Esophagus mucosa (tissue), 1 donor: ENCODE results near the gene CFB. TPM values are rescaled to one million over a fixed set of nuclear protein-coding genes. Genes with fewer than 3 reads are reported as not detected.
"Not testable (repeated sequence)": the region's sequence is repeated elsewhere in the genome, so short reads cannot be mapped to it uniquely, and the experiment has no call there.

ENCODE experiments used
- ATAC-seq: fragments of 200-7000 bp; cut with Tn5 transposase; one replicate; pipeline ENCODE4 v1.9.1; 2020
- total RNA-seq: library from RNA; stranded (reverse); gene quantifications from one replicate; pipeline ENCODE4 v1.2.4, GENCODE V29; 2023
- donor health status: DM: yes; HTN: yes; CAD: no.

Gene CFB
- total RNA-seq, 1 donor from 2014 or later = 36.1 TPM

DNA sequence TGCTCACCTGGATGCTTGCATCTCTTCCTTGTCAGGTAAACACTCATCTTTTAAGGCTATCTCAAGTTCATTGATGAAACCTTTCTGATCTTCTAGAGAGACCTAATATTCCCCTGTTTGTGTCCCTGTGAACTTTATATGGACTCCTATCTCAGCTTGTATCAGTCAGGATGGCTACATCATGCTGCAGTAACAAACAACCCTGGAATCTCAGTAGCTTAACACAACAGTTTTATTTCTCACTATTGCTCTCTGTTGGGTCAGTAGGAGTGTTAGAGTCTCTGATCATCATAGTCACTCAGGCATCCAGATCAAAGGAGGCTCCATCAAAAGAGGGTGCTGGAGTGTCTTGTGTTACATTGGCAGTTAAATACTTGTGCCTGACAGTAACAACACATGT is 30.5 kb upstream of the CFB start:
- no peak for ATAC-seq

DNA sequence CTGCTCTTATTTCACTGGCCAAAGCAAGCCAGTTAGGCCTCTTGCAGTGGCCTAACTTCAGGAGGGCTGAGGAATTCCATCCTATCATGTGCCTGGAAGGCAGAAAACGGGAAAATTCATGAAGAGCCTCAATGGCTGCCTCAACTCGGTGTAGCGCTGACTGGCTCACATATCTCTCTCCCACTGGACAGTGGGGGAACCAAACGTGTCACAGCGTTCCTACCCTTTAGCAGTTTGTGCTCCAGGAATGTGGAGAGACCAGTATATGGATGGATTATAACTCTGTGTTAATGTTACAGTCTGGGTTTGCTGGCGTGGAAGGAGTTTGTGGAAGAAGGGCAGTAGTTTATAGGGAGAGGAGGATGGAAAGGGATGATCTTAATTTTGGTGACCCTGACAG is 30.1 kb upstream of the CFB start:
- no peak for ATAC-seq

DNA sequence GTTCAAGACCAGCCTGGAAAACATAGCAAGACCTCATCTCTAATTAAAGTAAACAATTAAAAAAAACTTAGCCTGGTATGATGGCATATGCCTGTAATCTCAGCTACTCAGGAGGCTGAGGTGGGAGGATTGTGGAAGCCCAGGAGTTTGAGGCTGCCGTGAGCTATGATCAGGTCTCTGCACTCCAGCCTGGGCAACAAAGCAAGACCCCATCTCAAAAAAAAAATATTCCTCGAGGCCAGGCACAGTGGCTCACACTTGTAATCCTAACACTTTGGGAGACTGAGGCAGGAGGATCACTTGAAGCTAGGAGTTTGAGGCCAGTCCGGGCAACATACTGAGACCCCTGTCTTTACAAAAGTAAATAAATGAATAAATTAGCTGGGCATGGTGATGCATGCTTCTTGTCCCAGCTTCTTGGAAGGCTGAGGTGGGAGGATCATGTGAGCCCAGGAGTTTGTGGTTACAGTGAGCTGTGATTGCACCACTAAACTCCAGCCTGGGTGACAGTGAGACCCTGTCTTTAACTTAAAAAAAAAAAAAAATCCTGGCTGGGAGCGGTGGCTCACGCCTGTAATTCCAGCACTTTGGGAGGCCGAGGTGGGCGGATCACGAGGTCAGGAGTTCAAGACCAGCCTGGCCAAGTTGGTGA is 27.7 kb upstream of the CFB start:
- ATAC-seq = no peak

DNA sequence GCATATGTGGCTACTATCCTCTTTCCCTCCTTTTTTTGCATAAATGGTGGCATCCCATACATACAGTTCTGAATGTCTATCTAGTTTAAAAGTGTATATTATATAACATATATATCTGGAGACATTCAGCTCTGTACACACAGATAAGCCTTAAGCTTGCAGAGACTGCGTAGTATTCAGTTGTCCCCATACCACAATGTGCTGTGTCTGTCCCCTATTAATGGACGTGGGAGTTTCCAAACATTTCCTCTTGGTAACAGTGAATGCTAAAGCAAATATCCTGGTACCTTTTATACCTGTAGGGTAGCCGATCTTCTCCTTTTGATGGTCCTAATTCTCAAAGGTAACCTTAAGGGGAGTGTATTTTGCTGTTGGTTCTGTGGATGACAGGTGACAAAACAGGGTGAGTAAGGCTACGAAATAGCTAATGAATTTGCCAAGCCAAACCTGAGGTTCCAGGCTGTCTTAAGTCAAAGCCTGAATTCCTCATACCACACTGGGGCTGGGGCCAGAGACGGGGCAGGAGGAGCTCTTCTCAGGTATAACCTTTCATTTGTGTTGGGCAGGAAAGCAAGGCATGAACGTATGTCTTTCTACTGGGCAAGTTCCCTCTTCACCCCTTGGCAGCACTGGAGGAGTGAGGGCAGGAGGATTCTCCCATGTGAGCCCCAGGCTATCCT is 26.1 kb upstream of the CFB start:
- ATAC-seq = peak; percentile 74

DNA sequence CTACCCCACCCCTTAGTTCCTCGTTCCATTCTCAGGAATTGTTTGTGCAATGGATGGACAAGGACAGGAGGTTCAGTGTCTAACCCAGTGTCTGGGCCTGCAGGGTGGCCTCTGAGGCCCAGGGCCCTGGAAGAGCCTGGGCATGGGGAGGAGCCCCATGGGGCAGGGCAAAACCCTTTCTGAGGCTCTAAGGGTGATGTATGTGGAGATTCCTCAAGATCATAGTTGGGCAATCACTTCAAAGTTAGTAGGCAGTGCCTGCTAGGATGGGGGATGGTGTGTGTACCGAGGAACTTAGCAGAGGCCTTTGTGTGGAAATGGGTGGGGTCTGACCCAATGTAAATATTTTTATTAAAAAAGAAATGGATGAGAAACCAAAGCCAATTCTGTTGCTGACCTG is 25.1 kb upstream of the CFB start:
- ATAC-seq = peak; percentile 77

DNA sequence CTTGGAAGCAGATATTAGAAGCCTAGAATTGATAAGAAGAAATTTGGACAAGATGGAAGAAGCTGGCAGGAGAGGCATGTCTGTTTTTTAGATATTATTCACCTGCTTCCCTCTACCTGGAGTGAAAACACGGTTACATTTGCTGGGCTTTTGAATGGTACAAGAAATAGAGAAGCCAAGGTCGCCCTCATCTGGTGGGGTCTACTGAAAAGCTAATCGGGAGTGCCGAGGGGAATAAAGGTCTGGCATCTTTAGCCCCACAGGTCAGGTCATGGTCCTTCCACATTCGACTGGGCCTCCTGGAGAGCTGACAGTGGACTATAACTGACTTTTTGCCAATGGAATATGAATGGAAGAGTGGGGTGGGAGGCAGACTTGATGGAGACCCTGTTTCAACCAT is 23.0 kb upstream of the CFB start:
- ATAC-seq = no peak

DNA sequence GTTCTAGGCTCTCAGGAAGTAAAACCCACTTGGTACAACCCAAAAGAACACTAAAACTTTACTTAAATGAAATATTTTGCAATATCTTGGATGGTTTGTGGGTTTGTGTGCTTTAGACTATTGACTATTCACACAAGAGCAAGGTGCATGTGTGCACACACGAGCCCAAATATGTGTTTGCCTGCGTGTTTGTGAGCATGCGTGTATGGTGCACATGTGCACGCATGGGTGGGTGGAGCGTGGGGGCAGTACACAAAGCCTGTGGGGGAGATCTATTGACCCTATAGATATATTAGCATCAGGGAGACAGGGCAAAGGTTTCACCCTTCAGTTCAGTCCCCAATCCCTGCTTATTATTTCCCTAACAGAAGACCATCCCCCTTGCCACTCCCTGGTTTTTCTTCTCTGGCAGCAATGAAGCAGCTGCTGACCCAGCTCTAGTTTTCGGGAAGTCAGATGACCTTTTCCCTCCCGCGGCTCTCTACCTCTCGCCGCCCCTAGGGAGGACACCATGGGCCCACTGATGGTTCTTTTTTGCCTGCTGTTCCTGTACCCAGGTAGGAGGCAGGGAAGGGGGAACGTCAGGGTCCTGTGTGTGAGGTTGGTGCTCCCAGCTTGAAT is 18.5 kb upstream of the CFB start, which contains the start of gene C2:
TSS of gene C2 (plus strand) at position 476 of the 621 bp plus-strand sequence. CDS start at position 512, 36 bp downstream.
- ATAC-seq = no peak

DNA sequence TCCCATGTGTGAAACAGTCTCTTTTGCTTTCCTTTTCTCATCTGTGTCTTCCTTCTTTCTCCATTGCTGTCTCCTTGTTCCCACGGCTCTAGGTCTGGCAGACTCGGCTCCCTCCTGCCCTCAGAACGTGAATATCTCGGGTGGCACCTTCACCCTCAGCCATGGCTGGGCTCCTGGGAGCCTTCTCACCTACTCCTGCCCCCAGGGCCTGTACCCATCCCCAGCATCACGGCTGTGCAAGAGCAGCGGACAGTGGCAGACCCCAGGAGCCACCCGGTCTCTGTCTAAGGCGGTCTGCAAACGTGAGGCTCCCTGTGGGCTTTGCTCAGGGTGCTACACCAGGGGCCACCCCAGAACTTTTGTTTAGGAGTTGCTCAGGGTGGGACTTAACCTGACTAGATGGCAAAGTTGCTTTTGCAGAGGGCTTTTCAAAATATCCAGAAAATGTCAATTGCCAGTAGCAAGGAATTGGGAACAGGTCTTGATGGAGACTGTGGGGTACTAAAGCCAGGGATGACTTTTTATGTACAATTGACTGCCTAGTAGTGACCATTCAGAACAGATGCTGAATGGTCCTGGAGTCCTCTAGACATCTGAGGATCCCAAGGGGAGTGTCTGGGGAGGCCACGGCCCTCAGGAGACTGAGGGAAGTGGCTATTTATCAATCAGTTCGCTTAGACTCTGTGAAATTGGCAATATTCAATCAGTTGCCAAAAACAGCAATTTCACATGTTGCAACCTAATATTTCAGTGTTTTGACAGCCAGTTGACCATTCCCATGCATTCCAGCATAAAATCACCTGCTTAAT is 17.8 kb upstream of the CFB start:
- ATAC-seq = peak; percentile 31

DNA sequence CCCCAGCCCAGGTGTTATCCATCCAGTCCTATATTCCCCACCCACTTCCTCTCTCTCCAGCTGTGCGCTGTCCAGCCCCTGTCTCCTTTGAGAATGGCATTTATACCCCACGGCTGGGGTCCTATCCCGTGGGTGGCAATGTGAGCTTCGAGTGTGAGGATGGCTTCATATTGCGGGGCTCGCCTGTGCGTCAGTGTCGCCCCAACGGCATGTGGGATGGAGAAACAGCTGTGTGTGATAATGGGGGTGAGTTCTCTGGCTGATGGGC is 17.3 kb upstream of the CFB start:
- ATAC-seq = no peak

DNA sequence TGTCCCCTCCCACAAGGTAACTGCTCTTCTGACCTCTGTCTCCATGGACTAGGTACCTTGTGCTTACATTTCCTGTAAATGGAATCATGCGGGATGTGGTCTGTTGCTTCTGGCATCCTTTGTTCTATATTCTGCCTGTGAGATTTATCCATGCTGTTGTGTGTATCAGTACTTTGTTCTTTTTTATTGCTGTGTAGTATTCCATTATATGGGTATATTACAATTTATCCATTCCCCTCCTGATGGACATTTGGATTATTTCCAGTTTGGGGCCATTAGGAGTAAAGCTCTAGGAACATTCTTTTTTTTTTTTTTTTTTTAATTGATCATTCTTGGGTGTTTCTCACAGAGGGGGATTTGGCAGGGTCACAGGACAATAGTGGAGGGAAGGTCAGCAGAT is 14.9 kb upstream of the CFB start:
- ATAC-seq = no peak

DNA sequence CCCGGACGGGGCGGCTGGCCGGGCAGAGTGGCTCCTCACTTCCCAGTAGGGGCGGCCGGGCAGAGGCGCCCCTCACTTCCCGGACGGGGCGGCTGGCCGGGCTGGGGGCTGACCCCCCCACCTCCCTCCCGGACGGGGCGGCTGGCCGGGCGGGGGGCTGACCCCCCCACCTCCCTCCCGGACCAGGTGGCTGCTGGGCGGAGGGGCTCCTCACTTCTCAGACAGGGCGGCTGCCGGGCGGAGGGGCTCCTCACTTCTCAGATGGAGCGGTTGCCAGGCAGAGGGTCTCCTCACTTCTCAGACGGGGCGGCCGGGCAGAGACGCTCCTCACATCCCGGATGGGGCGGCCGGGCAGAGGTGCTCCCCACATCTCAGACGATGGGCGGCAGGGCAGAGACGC is 13.8 kb upstream of the CFB start:
- not testable (repeated sequence) for ATAC-seq

DNA sequence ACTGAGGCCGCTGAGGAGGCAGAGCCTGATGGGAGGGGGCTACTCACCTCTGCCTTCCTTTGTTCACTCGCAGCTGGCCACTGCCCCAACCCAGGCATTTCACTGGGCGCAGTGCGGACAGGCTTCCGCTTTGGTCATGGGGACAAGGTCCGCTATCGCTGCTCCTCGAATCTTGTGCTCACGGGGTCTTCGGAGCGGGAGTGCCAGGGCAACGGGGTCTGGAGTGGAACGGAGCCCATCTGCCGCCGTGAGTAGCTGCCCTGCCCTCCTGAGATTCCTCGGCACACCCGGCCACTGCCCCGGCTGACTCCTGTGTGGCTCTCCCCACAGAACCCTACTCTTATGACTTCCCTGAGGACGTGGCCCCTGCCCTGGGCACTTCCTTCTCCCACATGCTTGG is 12.4 kb upstream of the CFB start:
- peak; percentile 23 for ATAC-seq

DNA sequence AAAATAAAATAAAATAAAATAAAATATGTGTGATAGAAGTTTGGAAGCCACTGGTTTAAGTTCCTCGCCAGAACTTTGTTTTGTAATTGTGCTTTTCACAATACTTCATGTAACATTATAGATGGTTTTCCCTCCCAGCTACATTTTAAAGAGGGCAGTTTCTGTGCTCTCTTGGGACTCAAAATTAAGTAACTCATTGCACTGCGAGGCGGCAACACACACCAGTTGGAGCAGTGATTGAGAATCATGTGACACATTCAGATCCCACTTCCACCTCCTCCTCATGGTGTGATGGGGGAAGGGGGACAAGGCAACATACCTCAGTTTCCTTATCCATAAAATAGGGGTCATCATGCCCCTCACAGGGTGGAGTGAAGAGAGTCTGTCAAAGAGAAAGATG is 10.9 kb upstream of the CFB start:
- ATAC-seq = no peak

DNA sequence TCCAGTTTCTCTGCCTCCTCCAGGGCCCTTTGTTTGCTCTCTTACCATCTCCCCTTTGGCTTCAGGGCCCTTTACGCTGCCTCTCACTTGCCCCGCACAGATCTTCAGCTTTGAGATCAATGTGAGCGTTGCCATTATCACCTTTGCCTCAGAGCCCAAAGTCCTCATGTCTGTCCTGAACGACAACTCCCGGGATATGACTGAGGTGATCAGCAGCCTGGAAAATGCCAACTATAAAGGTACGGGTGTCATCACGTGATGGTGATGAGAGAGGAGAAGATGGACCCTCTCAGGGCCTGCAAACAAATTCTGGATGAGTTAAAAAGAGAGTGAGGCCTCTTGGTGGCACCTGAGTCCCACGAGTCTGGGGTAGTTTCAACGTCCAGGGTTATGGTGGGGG is 10.1 kb upstream of the CFB start:
- ATAC-seq = no peak

DNA sequence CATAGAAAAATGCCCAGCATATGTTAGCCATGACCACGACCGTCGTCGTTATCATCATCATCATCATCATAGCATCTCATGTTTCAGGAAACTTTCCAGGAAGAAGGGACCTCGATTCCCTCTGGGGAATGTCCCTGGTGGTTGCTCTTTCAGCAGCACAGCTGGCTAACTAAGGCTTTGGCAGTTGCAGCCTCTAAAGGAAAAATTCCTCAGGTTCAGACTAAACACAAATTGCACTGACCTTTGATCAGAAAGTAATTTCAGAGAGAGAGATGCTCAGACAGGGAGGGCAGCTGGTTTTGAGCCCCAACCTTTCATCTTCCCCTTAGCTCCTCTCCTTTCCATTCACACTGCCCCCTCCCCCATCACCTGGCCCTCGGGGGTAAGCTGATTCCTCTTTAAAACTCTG is 5.6 kb upstream of the CFB start:
- ATAC-seq = no peak

DNA sequence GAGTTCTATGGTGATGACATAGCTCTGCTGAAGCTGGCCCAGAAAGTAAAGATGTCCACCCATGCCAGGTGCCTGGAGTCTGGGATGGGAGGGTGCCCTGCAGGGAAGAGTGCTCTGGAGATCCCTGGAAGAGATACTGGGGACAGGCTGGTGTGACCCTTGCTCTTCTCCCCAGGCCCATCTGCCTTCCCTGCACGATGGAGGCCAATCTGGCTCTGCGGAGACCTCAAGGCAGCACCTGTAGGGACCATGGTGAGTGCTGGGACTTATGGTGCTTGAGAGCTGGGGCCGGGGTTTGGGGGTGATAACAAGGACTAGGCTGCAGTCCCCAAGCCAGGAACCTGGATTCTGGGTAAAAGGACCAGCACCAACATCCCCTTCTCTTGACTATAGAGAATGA is 2.2 kb upstream of the CFB start:
- ATAC-seq = no peak

DNA sequence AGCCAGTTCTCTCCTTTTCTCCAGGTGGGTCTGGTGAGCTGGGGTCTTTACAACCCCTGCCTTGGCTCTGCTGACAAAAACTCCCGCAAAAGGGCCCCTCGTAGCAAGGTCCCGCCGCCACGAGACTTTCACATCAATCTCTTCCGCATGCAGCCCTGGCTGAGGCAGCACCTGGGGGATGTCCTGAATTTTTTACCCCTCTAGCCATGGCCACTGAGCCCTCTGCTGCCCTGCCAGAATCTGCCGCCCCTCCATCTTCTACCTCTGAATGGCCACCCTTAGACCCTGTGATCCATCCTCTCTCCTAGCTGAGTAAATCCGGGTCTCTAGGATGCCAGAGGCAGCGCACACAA is 765 bp upstream of the CFB start:
- ATAC-seq = no peak

DNA sequence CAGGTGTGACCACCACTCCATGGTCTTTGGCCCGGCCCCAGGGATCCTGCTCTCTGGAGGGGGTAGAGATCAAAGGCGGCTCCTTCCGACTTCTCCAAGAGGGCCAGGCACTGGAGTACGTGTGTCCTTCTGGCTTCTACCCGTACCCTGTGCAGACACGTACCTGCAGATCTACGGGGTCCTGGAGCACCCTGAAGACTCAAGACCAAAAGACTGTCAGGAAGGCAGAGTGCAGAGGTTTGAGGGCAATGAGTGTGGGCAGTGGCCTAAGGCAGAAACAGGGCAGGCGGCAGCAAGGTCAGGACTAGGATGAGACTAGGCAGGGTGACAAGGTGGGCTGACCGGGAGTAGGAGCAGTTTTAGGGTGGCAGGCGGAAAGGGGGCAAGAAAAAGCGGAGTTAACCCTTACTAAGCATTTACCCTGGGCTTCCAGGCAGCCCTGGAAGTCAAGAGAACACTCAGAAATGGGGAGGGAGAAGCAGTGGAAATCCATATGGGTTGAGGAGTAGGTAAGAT is 533 bp downstream of the CFB start:
- ATAC-seq = no peak

DNA sequence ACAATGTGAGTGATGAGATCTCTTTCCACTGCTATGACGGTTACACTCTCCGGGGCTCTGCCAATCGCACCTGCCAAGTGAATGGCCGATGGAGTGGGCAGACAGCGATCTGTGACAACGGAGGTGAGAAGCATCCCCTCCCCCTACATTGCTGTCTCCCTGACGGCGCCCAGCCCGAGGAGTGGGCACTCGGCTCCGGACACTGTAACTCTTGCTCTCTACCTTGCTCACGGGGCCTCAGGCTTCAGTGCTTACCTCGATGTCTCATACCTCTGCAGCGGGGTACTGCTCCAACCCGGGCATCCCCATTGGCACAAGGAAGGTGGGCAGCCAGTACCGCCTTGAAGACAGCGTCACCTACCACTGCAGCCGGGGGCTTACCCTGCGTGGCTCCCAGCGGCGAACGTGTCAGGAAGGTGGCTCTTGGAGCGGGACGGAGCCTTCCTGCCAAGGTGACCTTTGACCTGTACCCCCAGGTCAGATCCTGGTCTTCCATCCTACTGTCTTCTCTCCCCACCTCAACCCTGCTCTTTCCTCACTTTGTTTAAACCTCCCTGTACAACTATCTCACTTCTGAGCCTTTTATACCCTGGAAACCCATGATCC is 1.3 kb downstream of the CFB start:
- no peak for ATAC-seq

DNA sequence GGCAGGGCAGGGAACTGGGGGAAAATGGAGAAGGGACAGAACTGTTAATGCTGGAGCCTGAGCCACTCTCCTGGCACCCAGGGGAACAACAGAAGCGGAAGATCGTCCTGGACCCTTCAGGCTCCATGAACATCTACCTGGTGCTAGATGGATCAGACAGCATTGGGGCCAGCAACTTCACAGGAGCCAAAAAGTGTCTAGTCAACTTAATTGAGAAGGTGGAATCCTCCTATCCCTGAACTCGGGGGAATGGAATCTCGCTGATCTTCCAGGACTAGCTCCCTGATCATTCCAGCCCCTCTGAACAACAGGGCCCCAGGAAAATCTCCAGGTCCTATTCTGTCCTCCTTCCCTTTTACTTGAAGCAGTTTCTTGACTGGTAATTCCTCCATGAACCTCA is 2.0 kb downstream of the CFB start:
- no peak for ATAC-seq

DNA sequence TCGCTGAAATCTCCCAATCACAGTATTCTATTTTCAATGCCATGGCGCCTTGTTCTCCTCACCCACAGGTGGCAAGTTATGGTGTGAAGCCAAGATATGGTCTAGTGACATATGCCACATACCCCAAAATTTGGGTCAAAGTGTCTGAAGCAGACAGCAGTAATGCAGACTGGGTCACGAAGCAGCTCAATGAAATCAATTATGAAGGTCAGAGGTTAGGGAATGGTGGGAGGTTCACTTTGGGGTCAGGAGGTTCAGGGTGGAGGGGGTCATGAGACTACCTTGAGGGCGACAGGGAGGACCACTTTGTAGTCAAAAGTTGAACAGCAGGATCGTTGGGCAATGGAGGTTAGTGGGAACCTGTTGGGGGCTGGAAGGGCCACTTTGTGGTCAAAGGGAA is 2.4 kb downstream of the CFB start:
- ATAC-seq = no peak

DNA sequence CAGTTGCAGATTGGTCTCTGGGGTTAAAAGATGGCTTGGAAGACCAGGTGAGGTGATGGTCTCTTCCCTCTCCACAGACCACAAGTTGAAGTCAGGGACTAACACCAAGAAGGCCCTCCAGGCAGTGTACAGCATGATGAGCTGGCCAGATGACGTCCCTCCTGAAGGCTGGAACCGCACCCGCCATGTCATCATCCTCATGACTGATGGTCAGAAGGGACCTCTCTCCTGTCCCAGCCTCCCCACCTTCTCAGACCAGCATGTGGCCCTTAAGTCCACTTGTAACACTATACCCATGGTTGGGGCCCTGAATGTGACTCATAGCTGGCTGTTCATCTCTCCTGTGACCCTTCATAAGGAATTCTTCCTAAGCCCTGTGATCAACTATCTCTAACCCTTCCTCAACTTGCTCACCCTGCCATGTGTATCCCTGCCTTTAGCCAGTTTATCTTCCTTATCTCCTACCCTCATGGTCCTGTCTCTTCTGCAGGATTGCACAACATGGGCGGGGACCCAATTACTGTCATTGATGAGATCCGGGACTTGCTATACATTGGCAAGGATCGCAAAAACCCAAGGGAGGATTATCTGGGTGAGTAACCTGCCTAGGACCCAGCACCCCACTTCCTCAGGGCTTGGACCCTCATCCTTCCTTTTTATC is 3.0 kb downstream of the CFB start:
- peak; percentile 27 for ATAC-seq
